ENCODE results near the gene OGDH. TPM values are rescaled to one million over a fixed set of nuclear protein-coding genes. Genes with fewer than 3 reads are reported as not detected.

Gene OGDH
- total and polyA plus RNA-seq, 2 of the 13 experiments (the other 11 are each of a cell fraction or from before 2014, with no cell fraction given), result 17.4 to 25.4 TPM

GRCh38 chr7:44606341-44607140, at the start of gene OGDH (continued):
- TF ChIP-seq, protein P1, sequence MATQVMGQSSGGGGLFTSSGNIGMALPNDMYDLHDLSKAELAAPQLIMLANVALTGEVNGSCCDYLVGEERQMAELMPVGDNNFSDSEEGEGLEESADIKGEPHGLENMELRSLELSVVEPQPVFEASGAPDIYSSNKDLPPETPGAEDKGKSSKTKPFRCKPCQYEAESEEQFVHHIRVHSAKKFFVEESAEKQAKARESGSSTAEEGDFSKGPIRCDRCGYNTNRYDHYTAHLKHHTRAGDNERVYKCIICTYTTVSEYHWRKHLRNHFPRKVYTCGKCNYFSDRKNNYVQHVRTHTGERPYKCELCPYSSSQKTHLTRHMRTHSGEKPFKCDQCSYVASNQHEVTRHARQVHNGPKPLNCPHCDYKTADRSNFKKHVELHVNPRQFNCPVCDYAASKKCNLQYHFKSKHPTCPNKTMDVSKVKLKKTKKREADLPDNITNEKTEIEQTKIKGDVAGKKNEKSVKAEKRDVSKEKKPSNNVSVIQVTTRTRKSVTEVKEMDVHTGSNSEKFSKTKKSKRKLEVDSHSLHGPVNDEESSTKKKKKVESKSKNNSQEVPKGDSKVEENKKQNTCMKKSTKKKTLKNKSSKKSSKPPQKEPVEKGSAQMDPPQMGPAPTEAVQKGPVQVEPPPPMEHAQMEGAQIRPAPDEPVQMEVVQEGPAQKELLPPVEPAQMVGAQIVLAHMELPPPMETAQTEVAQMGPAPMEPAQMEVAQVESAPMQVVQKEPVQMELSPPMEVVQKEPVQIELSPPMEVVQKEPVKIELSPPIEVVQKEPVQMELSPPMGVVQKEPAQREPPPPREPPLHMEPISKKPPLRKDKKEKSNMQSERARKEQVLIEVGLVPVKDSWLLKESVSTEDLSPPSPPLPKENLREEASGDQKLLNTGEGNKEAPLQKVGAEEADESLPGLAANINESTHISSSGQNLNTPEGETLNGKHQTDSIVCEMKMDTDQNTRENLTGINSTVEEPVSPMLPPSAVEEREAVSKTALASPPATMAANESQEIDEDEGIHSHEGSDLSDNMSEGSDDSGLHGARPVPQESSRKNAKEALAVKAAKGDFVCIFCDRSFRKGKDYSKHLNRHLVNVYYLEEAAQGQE (IDR thresholded peaks at IDR 0.05; ENCODE audit: borderline replicate concordance in 1 of 2, low read depth in 1 of 2, low read length in 2 of 2), result peak in 1 of 2 experiments; percentile 42; a peak in 1 of 4 replicates
- TF ChIP-seq ZBTB8A (CRISPR knock-in tag; IDR thresholded peaks at IDR 0.05; ENCODE audit: borderline replicate concordance, low read depth) (no peak), ZNF276 (CRISPR knock-in tag; IDR thresholded peaks at IDR 0.05; ENCODE audit: low read depth) (no peak), TAF15 (IDR thresholded peaks at IDR 0.05; ENCODE audit: low read depth, low read length, poor library complexity, severe bottlenecking) (no peak), ARID4A (CRISPR knock-in tag; IDR thresholded peaks at IDR 0.05; ENCODE audit: borderline replicate concordance) (peak; percentile 87), GPN1 (CRISPR knock-in tag; IDR thresholded peaks at IDR 0.05; ENCODE audit: borderline replicate concordance) (no peak), ZNF138 (CRISPR knock-in tag; IDR thresholded peaks at IDR 0.05; ENCODE audit: low read depth) (no peak), REPIN1 (CRISPR knock-in tag; IDR thresholded peaks at IDR 0.05; ENCODE audit: borderline replicate concordance, low read depth) (peak; percentile 65; the same call in 1 of the 2 replicates), RARA (CRISPR knock-in tag; IDR thresholded peaks at IDR 0.05) (peak; percentile 38), GRHL1 (CRISPR knock-in tag; conservative IDR thresholded peaks at IDR 0.05) (no peak), AHR (CRISPR knock-in tag; IDR thresholded peaks at IDR 0.05) (no peak)
- TF ChIP-seq, protein P2, sequence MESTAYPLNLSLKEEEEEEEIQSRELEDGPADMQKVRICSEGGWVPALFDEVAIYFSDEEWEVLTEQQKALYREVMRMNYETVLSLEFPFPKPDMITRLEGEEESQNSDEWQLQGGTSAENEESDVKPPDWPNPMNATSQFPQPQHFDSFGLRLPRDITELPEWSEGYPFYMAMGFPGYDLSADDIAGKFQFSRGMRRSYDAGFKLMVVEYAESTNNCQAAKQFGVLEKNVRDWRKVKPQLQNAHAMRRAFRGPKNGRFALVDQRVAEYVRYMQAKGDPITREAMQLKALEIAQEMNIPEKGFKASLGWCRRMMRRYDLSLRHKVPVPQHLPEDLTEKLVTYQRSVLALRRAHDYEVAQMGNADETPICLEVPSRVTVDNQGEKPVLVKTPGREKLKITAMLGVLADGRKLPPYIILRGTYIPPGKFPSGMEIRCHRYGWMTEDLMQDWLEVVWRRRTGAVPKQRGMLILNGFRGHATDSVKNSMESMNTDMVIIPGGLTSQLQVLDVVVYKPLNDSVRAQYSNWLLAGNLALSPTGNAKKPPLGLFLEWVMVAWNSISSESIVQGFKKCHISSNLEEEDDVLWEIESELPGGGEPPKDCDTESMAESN (CRISPR knock-in tag; conservative IDR thresholded peaks at IDR 0.05), result peak; percentile 80
